GM12865 (cell line): ENCODE measurements around the gene GSK3A.
"Not testable (repeated sequence)": the region's sequence is repeated elsewhere in the genome, so short reads cannot be mapped to it uniquely, and the experiment has no call there.

Experiments
- DNase-seq: peaks from one replicate; pipeline ENCODE4 v3.0.0; 2010; ENCODE audit warnings: low read depth
- H3K4me3 ChIP-seq: 2 replicates; pipeline ENCODE4 v1.5.1; 2011; ENCODE audit warnings: mild to moderate bottlenecking, low read depth, low read length, control low read depth
- TF ChIP-seq, protein P1 (sequence below): IDR thresholded peaks from 2 replicates; pipeline ENCODE4 v1.5.1; 2011; ENCODE audit warnings: low read length, control low read depth, low read depth, inconsistent platforms; ENCODE audit not compliant: insufficient read depth; ENCODE audit errors: missing control alignments

The GSK3A gene

DNA sequence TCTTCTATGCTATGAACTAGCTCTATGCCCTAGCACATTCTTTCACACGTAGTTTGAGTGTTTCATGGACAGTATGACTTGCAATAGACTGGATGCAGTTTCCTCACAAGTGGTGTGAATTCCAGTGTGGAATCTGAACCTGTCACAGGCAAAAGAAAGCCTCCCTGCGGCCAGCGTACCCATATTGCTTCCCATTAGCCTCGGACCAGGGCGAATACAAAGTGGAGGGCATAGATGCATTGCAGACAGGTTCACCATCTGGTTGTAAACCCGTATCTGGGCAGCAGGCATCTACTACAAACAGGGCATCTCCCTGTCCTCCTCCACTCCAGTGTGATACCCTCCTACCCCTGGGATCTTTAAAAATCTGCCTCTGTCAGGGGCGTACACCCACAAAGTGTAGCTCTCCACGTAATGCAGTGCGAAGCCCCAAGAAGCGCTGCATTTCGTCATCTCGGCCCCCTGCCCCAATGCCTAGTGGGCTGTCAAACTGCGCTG, 25.3 kb upstream of the GSK3A start:
- TF ChIP-seq, protein P1, sequence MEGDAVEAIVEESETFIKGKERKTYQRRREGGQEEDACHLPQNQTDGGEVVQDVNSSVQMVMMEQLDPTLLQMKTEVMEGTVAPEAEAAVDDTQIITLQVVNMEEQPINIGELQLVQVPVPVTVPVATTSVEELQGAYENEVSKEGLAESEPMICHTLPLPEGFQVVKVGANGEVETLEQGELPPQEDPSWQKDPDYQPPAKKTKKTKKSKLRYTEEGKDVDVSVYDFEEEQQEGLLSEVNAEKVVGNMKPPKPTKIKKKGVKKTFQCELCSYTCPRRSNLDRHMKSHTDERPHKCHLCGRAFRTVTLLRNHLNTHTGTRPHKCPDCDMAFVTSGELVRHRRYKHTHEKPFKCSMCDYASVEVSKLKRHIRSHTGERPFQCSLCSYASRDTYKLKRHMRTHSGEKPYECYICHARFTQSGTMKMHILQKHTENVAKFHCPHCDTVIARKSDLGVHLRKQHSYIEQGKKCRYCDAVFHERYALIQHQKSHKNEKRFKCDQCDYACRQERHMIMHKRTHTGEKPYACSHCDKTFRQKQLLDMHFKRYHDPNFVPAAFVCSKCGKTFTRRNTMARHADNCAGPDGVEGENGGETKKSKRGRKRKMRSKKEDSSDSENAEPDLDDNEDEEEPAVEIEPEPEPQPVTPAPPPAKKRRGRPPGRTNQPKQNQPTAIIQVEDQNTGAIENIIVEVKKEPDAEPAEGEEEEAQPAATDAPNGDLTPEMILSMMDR = no peak
- no peak for DNase-seq
- peak overlapping the region; percentile 63 for H3K4me3 ChIP-seq

GRCh38 chr19:42266928-42267603, 24.7 kb upstream of the GSK3A start:
- not testable (repeated sequence) for DNase-seq, H3K4me3 ChIP-seq

GRCh38 chr19:42266105-42266504, 23.7 kb upstream of the GSK3A start:
- DNase-seq, H3K4me3 ChIP-seq: not testable (repeated sequence)

GRCh38 chr19:42261763-42262162, 19.4 kb upstream of the GSK3A start:
- DNase-seq = no peak

GRCh38 chr19:42257842-42258241, 15.4 kb upstream of the GSK3A start:
- DNase-seq, H3K4me3 ChIP-seq: not testable (repeated sequence)

More at GRCh38 chr19:42261763-42262162, 19.4 kb upstream of the GSK3A start:
- H3K4me3 ChIP-seq = no peak overlapping the region
- TF ChIP-seq, protein P1 = no peak

DNA sequence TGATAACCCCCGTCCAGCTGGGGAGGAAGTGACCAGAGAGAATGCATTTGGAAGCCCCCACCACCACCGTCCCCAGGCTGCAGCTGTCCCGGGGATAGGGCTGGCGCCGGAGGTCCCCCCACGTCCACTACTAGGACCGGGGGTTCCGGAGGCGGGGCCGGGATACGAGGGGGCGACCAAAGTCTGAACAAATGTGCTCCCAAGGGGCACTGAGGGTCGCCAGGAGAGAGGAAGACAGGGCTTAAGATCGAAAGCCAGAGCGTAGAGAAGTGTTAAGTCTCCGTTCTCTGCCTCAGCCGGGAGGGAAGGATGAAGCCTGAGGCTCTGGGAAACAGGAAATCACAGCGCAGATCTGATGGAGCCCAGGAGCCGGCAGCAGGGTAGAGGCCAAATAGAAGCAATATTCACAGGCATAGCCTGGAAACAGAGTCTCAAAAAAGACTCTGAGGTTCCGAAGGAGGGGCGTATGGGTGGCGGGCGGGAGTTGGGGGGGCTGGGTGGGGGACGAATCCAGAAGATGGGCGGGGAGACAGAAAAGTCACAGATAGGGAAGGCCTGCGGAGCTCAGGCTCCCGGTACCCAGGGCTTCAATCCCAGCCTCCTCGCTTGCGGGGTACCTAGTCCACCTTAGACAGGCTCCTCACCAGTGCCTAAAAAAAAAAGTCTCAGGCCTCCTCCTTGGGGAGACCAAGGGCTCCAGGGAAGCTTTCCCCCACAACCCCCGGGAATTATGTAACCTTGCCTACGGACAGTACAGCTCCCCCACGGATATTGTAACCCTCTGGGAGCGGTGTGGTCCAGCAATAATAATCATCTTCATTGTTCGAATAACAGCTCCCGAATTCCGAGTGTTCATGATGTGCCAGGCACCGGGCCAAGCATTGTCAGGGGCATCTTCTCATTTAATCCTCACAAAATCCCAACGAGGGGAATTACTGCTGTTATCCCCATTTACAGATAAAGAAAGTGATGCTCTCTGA, 13.7 kb upstream of the GSK3A start:
- TF ChIP-seq, protein P1 = no peak
- peak overlapping the region; percentile 72 for H3K4me3 ChIP-seq
- no peak for DNase-seq

GRCh38 chr19:42254850-42255765, 12.7 kb upstream of the GSK3A start, which contains the start of gene ERF:
ERF (minus strand) TSS chr19:42255128; CDS start chr19:42254999, 129 bp downstream.
- TF ChIP-seq, protein P1 = no peak
- peak; percentile 96 for DNase-seq
- peak within 1 kb of the TSS; percentile 100 for H3K4me3 ChIP-seq
